GM18870 (cell line): ENCODE results near the gene MNAT1.
"Not testable (repeated sequence)": the region's sequence is repeated elsewhere in the genome, so short reads cannot be mapped to it uniquely, and the experiment has no call there.

Experiments used
- ATAC-seq: cut with Tn5 transposase; IDR thresholded peaks from one replicate; pipeline ENCODE4 v1.9.1; 2021; ENCODE audit warnings: moderate library complexity; ENCODE audit not compliant: unreplicated experiment

MNAT1 gene

DNA sequence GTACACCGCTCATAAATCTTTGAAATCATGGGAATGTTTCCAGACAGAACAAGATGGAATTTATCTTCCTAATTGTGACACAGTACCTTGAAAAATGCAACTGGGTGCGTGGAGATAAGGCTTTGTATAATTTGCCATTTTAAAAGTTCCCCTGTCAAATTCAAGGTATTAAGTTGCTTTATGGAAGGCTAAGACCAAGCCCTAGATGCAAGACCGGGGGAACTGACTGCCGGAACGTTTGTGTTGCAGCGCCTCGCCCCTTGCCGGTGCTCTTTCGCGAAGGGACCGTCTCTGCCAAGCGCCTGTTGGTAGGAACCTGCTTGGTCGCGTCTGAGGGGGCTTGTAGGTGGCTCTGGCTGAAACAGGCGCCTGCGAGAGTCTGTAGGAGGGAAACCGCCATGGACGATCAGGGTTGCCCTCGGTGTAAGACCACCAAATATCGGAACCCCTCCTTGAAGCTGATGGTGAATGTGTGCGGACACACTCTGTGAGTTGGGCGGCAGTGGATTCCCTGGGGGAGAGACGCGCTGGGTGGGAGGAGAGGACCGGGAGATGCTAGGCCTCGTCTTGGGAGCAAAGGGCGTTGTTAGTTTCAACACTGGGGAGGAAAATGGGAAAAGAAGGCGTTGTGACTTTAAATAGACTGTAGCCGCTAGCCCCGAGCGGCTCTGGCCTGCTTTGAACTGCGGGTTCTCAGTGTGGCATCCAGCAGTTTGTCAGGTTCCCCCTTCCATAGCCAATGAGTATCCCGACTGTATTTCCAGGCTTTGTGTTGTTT lies at the start of gene MNAT1:
MNAT1 (plus strand) TSS at position 297 of the 778 bp plus-strand sequence; CDS start at position 399, 102 bp downstream.
- peak; percentile 83 for ATAC-seq

DNA sequence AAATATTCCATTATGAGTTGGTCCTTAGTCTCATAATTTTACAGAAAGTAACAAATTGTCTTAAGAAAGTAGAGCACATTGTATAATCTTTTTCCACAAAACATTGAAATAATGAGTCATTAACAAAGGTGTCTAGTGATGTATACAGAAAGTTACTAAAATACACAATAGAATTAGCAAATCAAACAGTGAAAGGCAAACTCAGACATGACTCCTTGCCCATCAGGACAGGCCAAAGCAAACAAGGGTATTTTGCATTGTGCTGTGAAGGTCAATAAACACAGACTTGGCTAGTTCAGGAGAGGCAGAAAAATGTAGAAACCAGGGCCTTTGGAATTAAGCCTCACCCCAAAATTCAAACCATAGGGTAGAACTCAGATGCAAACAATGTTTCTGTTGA lies 47.7 kb upstream of the MNAT1 start:
- no peak for ATAC-seq

DNA sequence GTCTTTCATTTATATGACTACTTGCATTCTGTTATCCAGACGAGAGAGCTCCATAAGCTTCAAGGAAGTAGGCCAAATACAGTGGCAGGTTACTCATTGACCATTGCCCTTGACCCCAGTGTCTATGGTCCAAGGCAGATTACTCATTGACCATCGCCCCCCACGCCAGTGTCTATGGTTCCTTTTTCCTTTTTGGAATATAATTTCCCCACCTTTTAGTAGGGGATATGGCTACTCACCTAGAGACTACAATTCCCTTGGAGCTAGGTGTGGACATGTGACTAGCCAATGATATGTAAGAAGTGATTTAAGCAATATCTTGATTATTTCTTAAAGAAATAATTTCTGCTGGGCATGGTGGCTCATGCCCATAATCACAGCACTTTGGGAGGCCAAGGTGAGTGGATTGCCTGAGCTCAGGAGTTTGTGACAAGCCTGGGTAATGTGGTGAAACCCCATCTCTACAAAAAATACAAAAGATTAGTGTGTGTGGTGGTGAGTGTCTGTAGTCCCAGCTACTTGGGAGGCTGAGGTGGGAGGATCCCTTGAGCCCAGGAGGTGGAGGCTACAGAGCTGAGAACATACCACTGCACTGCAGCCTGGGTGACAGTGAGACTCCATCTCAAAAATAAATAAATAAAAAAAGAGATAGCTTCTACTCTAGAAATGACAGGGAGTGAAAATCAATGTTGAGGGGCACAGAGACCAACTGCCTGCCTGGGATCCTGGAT lies 43.0 kb upstream of the MNAT1 start:
- no peak for ATAC-seq

DNA sequence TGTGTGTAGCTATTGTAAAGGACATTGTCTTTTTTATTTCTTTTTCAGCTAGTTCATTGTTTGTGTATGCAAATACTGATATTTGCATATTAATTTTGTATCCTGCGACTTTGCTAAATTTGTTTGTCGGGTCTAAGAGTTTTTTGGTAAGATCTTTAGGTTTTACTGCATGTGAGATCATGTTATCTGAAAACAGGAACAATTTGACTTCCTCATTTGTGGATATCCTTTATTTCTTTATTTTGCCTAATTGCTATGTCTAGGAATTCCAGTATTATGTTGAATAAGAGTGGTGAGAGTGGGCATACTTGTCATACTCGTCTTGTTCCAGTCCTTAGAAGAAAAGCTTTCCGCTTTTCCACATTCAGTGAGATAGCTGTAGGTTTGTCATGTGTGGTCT lies 39.2 kb upstream of the MNAT1 start:
- ATAC-seq = no peak

DNA sequence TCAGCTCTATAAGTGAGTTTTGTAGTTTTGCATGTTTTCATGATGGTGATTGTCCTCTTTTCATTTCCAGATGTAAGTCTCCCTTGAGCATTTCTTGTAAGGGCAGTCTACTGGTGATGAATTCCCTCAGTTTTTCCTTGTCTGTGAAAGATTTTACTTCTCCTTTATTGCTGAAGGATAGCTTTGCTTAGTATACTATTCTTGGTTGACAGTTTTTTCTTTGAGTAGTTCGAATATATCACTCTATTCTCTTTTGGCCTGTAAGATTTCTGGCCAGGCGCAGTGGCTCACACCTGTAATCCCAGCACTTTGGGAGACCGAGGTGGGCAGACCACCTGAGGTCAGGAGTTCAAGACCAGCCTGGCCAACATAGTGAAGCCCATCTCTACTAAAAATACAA lies 34.0 kb upstream of the MNAT1 start:
- no peak for ATAC-seq

DNA sequence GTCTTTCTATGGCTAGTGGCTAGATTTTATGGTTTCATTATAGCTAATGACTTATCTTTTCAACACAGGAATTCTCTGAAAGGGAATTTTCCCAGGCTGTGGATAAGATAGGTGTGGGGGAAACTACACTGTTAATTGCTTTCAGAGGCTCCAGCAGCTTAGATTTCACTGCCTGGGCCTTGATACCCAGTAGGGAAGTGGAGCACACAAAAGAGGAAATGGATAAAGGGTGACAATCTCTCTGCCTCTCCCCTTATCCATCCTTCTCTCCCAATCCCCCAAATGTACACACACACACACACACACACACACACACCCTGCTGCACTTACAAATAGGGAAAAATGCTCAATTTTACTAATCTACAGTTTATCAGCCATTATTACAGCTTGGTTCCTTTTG lies 29.5 kb upstream of the MNAT1 start:
- no peak for ATAC-seq

DNA sequence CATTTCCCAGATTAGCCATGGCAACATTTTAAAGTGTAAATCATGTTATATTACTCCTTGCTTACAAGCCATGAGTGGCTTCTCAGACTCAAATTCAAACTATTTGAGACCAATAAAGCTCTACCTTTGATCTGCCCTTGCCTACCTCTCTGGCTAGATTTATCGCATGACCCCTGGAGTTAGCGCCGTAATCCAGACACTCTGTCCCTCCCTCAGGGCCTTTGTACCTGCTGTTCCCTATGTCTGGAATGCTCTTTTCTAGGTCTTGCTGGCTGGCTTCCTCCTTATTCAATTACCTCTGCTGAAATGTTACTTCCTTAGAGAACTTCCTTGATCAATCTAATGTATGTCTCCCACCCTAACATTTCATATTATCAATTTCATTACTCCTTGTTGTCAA lies 26.7 kb upstream of the MNAT1 start:
- ATAC-seq = no peak

DNA sequence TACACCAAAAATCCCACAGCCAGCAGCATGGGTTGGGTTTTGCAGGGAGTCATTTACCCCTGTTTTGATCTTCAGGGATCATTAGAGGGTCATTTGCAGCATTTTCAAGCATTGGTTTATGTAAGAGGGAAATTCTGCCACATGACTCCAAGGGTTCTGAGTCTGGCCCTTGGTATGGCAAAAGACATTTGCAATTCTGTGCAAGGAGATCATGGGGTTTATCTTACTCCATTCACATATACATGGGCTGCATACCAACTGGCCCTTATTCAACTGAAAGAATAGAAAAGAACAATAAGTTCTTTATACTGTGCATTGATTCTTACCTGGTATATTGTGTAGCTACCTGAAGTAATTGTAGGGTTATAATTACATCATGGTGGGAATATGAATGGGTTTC lies 24.1 kb upstream of the MNAT1 start:
- no peak for ATAC-seq

DNA sequence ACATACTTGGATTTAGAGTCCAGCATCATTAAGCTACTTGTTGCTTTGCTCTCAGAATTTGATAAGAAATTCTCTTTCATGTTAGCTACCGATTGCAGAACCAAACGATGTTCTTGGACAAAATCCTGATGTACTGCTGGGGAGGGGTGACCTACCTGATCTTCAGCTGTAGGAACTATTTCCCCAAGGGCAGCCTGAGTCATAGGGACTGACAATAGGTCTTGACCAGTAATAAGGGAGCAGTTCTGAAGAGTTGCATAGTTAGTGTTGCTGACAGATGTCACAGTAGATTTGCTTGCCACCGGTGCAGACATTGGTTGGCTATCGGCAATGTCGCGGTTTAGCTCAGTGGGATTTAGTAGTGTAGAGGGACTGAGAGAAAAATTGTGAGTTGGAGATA lies 21.0 kb upstream of the MNAT1 start:
- no peak for ATAC-seq

DNA sequence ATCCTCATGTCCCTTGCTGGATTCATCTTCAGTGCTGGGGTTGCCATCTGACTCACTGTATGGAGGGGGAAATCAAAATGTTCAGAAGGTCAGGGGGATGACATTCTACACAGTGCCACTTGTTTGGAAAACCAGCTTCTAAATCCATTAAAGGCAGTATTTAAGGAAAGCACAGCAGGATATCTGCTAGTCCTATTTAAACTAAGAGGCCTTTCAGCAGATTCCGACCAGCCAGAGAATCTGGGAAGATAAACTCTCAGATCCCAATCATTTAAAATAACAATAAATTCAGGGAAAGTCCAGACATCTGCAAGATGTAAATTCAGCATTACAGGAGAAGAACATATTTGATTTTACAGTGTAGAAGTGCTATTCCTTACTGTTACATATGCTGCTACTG lies 14.2 kb upstream of the MNAT1 start:
- no peak for ATAC-seq

DNA sequence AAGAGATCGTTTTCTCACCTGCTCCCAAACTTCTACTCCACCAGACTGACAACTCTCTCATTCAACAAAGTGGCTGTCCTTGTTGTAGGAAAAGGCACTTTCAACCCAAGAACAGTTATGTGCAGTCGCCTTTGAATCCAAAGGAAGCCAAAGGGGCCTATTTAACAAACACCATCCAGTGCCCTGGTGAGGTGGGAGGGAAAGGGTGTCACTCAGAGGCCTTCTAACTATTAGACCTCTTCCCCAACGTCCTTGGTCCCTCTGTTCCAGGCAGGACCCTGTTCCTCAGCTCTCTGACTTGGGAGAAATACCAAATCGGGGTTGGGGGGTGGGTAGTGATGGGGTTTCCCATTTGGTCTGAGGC lies 13.6 kb upstream of the MNAT1 start:
- ATAC-seq = no peak

DNA sequence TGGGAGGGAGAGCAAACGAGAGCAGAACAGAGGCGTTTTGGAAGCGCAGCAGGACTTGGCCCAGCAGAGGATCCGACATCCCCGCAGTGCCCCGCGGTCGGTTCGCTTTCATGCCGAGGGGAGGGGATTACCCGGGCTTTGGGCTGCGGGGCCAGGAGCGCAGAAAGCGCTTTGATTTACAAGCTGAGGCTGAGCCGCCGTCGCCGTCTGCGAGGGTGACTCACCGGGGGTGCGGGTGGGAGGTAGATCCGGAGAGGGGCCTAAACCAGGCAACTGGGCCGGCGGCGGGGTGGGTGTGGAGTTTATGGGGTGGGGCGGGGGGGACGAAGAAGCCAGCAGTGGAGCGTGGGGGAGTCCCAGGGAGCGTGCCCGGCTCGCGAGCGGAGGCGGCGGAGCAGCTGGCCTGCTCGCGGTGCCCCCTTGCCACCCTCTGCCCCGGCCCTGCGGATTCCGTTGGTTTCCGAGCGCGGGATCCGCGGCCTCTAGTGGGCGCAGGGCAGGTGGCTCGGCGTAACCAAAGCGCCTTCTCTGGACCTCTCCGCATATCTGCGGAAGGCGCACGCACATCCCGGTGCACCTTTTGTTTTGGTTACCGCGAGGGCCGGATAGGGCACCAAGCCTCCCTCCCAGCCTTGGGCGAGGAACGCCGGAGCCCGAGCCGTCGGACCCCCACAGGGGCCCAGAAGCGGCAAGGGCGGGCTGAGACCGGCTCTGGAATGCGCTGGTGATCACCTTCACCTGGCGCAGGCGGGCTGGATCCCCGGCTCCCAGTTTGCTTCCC lies 13.0 kb upstream of the MNAT1 start:
- ATAC-seq = no peak

DNA sequence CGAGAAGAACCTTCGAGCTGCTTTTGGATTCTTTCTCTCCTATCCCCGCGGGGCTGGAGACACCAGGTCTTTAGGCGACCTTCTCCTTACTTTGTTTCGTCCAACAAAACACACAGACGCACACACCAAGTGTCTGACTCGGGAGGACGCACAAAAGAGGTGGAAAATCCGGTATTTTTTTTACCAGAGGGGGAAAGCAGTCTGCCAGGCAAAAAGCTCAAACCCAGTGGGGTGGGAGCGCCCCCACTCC lies 12.5 kb upstream of the MNAT1 start:
- ATAC-seq = no peak

DNA sequence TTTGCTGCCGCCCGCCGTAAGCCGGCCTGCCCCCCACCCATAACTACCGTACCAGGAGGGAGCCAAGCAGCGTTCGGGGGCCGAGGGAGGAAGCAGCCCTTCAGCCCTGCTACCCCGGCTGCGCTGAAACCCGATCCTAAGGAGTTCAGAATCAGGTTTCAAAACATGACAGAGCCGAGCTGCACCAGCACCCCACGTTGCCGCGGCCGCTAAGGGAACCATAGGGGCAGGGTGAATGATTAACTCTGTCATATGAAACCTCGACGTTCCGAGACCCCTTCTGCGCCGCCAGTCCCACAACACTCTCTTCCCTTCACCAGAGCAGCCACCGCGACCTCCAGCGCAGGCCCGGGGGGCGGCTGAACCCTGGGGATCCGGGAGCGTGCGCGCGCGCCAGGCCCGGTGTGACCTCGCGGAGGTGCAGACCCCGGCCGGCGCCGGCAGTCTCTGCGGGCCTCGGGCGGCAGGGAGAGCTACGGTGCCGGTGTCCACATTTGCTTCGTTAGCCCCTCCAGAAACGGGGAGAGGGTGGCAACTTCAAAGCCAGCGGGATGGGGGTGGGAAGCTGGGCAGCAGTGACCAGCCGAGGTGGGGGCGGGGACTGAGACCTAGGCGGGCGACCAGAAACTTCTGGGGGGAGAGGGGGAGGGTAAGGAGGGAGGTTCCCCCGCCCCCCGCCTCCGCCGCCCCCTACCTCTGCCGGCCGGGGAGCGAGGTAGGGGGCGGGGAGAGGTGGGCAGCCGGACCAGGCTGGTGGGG lies 12.0 kb upstream of the MNAT1 start:
- ATAC-seq = peak; percentile 39

DNA sequence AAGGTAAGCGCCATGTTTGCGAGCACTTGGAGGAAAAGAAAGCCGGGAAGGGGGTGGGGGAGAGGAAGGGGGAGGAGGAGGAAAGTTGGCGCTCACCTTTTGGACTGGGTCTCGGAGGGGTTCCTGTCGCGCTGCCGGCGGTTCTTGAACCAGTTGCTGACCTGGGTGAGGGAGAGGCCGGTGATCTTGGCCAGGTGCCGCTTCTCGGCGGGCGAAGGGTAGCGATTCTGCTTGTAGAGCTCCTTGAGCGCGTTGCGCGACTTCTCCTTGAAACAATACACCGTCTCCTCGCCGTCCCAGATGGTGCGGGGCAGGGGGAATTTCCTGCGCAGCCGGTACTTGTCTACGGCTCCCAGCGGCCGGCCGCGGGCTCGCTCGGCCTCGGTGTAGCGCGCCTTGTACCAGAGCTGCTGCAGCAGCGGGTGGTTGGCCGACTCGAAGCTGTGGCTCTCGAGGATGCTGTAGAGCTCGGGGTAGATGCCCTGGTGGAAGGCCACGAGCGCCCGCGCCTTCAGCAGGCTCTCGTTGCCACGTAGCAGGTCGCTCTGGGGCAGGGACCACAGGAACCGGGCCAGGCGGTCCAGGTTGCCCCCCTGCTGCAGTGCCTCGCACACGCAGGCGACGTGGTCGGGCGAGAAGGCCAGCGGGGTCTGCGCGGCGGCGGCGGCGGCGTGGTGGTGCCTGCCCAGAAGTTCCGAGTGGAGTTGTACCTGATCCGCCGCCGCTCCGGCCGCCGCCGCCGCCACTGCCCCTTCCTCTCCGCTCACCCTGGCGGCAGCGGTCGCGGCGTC lies 11.2 kb upstream of the MNAT1 start:
- ATAC-seq = no peak

DNA sequence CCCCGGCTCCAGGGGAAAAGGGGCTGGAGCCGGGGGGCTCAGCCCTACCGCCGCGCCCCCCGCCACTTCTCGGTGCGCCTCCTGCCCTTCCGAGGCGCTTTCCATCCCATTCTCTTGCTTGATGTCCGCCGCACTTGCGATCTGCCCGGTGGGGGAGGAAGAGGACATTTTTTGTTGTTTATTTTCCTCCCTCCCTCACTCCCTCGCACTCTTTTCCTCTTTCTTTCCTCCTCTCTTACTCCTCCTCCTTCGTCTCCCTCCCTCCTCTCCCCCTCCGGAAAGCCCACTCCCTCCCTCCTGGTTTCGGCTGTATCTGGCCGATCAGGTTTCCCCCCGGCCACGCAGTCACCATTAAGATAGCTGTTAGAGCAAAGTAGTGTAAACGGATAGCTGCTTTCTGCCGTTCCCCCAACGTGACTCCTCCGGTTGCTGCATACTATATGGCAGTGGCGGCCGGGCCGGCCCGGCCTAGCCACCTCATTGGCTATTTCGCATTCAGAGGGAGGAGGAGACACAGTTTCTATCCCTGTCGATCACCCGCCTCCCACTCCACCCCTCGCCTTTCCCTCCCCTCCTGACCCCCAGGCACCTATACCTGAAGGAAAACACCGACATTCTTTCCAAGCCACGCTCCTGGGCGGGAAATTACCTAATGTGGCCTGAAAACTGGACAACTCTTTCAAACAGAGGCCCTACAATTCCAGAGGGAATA lies 10.5 kb upstream of the MNAT1 start, which contains the start of gene SIX4:
SIX4 (minus strand) TSS at position 445 of the 712 bp plus-strand sequence; CDS start at position 168, 277 bp downstream.
- ATAC-seq = no peak

DNA sequence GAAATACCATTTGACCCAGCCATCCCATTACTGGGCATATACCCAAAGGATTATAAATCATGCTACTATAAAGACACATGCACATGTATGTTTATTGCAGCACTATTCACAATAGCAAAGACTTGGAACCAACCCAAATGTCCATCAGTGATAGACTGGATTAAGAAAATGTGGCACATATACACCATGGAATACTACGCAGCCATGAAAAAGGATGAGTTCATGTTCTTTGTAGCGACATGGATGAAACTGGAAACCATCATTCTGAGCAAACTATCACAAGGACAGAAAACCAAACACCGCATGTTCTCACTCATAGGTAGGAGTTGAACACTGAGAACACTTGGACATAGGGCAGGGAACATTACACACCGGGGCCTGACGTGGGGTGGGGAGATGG lies 3.3 kb upstream of the MNAT1 start:
- not testable (repeated sequence) for ATAC-seq

DNA sequence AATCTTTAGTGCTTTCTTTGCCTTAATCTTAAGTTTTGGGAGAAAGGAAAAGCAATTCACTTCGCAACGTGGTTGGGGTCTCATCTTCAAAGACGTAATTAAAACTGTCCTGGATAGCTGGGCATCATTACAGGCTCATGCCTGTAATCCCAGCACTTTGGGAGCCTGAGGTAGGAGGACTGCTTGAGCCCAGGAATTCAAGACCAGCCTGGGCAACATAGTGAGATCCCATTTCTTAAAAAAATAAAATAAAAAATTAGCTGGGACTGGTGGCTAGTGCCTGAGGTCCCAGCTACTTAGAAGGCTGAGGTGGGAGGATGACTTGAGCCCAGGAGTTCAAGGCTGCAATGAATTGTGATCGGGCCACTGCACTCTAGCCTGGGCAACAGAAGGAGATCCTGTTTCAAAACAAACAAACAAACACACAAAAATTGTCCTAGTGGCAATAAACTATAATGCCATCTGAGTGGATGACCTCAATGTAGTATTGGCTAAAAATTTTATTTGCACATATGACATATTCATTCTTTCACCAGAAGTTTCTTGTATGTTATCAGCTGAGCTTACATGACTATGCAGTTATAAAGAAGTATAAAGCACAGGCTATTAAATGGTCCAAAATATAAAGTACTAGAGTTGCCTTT lies 1.6 kb upstream of the MNAT1 start:
- no peak for ATAC-seq

DNA sequence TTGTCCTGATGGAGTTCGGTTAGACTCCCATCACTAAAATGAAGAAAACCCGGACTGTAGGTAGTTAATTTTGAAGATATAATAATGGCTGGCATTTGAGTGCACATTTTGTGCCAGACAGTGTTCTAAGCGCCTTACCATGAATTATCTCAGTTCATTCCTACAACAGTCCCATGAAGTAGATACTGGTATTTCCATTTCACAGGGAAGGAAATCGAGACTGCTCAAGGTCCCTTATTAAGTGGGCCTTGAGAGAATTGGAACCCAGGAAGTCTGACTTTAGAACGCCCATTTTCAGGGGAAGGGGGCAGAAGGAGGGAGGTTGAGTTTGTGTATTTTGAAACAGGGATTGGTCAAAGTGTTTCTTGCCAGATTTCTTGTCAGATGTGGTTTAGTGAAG lies 855 bp downstream of the MNAT1 start:
- ATAC-seq = no peak
